ENCODE data around the gene IFNAR1.

Gene IFNAR1

DNA sequence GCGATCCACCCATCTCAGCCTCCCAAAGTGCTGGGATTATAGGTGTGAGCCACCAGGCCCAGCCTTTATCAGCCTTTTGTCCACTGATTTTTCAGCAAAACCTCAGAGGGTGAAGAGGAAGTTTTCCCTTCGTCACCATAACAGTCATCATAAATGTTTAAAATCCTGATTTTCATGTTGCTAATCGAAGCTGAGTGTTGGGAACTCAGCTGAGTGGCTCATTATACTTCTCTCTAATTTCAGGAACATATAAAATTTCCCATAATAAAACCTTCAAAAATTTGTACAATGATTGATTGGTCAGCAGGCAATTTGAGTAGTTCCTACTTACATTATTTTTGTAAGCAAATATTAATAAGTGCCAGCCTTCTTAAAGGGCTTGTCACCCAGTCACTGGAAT, 46.6 kb downstream of the IFNAR1 start:
- in situ Hi-C loops (cut with MboI; ENCODE audit: low sequenced_read_pairs, unreplicated experiment), result no loop called here
- no peak for TF ChIP-seq CTCF (IDR thresholded peaks at IDR 0.05; ENCODE audit: borderline replicate concordance, control extremely low read depth, extremely low read depth, insufficient read depth, missing control alignments)
- no peak for DNase-seq (ENCODE audit: low spot score)

DNA sequence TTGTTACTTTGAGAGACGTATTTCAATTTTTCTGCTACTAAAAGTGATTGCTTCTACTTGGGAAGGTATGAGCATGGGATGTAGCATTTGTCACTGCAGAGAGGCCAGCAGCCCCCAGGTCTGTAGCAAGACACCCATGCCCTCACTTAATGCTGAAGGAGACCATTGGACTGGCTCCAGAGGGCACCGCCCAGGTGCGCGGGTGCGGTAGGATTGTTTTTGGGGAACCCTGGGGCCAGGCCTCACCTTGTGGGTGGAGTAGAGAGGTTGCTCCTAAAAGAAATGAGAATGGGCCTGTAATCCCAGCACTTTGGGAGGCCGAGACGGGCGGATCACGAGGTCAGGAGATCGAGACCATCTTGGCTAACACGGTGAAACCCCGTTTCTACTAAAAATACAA, 47.8 kb downstream of the IFNAR1 start:
- DNase-seq (ENCODE audit: low spot score), result no peak
- in situ Hi-C loops (cut with MboI; ENCODE audit: low sequenced_read_pairs, unreplicated experiment), result no loop called here
- TF ChIP-seq CTCF (IDR thresholded peaks at IDR 0.05; ENCODE audit: borderline replicate concordance, control extremely low read depth, extremely low read depth, insufficient read depth, missing control alignments), result no peak

DNA sequence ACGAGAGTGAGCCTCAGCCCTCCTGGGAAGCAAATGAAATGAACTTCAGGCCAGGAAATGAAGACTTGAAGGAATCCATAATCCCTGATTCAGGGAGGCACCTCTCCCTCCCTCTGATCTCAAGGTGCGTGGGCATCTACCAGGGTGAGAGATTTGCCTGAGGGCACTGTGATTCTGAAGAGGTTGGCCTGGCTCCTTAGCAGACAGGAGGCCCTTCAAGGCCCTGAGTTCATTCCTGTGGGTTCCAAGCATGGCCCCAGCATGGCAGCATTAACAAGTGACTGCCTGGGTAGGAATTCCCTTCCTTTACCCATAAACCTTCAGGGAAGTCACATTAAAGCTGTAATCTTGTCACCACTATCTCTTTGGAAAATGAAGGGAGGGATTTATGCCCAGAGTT, 48.7 kb downstream of the IFNAR1 start:
- TF ChIP-seq CTCF (IDR thresholded peaks at IDR 0.05; ENCODE audit: borderline replicate concordance, control extremely low read depth, extremely low read depth, insufficient read depth, missing control alignments), result no peak
- no peak for DNase-seq (ENCODE audit: low spot score)
- in situ Hi-C loops (cut with MboI; ENCODE audit: low sequenced_read_pairs, unreplicated experiment), result no loop called here

DNA sequence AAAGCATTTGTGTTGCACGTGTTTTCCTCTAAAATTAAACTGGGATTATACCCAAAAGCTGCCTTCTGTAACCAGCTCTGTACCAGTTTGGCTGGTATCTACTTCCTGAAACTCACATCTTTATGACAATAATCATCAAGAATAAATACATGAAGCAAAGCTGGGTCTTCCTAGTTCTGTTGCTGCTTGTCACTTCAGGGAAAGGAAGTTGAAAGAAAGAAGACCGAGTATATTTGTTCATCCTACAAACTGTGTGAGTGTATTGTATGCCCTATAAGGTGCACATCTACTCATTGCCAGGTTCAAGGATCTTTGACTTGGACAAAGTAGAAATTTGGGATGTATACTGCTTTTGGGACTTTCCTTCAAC, 49.3 kb downstream of the IFNAR1 start:
- no peak for TF ChIP-seq CTCF (IDR thresholded peaks at IDR 0.05; ENCODE audit: borderline replicate concordance, control extremely low read depth, extremely low read depth, insufficient read depth, missing control alignments)
- in situ Hi-C loops (cut with MboI; ENCODE audit: low sequenced_read_pairs, unreplicated experiment), result no loop called here
- DNase-seq (ENCODE audit: low spot score), result no peak

DNA sequence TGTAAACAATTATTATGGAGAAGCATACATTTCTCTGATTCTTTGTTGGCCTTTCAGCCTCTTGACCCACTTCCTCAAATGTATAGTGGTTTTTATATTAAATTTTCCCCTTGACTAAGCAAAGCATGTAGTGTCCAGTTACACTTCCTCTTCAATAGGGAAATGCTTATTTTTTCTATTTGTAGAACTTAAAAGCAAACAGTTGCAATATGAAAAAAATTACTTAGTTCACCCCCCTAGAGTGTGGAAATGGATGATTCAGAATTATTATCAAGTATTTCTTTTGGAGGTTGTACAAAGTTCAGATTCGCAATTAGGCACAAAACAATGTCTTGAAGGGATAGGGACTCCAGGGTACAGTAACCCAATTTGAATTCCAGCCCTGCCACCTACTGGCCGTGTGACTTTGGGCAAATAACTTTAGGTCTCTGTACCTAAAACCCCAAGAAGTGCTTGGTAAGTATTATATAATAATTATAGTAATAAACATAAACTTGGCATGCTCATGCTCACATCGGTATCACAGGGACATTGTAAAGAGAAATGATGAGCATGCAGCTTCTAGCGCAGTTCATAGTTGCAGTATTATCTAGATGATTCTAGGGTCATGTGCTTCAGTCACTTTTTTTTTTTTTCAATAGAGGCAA, 49.8 kb downstream of the IFNAR1 start:
- peak; percentile 61 for TF ChIP-seq CTCF (IDR thresholded peaks at IDR 0.05; ENCODE audit: borderline replicate concordance, control extremely low read depth, extremely low read depth, insufficient read depth, missing control alignments)
- DNase-seq (ENCODE audit: low spot score), result no peak
- in situ Hi-C loops (cut with MboI; ENCODE audit: low sequenced_read_pairs, unreplicated experiment), result no loop called here

DNA sequence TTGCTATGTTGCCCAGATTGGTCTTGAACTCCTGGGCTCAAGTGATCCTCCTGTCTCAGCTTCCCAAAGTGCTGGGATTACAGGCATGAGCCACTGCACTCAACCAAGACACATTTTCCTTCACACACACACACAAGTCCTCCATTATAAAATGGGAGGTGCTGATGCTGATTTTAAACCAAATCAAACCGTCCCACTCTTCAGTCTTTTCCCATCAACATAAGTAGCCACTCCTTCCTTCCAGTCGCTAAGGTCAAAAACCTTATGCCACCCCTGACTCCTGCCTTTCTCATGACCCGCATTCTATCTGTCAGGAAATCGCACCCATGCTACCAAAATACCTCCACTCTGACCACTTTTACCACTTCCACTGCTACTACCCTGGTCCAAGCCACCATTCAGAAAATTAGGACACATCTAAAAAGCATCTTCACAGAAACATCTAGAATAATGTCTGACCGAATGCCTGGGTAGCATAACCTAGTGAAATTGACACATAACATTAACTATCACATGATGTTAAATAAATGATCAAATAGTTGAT, 50.4 kb downstream of the IFNAR1 start:
- no peak for DNase-seq (ENCODE audit: low spot score)
- TF ChIP-seq CTCF (IDR thresholded peaks at IDR 0.05; ENCODE audit: borderline replicate concordance, control extremely low read depth, extremely low read depth, insufficient read depth, missing control alignments), result no peak
- in situ Hi-C loops (cut with MboI; ENCODE audit: low sequenced_read_pairs, unreplicated experiment), result no loop called here
